Choroid plexus epithelial cell (primary cell): ENCODE measurements around the gene HNRNPLL.

ENCODE experiments used
- DNase-seq: peaks from one replicate; pipeline ENCODE4 v3.0.0-alpha.2; 2010; ENCODE audit warnings: low read depth
- H3K4me3 ChIP-seq: 2 replicates; pipeline ENCODE4 v1.5.1; 2011; ENCODE audit warnings: low read depth, mild to moderate bottlenecking, control low read depth, low read length, moderate library complexity
- CTCF ChIP-seq: conservative IDR thresholded peaks from 2 replicates; pipeline ENCODE4 v1.5.1; 2011; ENCODE audit warnings: low read depth, mild to moderate bottlenecking, control low read depth, inconsistent platforms, low read length, moderate library complexity

HNRNPLL gene

GRCh38 chr2:38631976-38632375, 29.2 kb upstream of the HNRNPLL start:
- no peak for TF ChIP-seq CTCF
- no peak overlapping the region for H3K4me3 ChIP-seq
- DNase-seq: no peak

- DNase-seq: no peak
- no peak overlapping the region for H3K4me3 ChIP-seq
- no peak for TF ChIP-seq CTCF
Observed at GRCh38 chr2:38629684-38630083, 27.0 kb upstream of the HNRNPLL start.

- no peak for DNase-seq
- no peak for TF ChIP-seq CTCF
- no peak overlapping the region for H3K4me3 ChIP-seq
Observed at GRCh38 chr2:38627391-38627790, 24.7 kb upstream of the HNRNPLL start.

- no peak overlapping the region for H3K4me3 ChIP-seq
- no peak for DNase-seq
- TF ChIP-seq CTCF: no peak
Observed at GRCh38 chr2:38626326-38627035, 23.8 kb upstream of the HNRNPLL start.

GRCh38 chr2:38622210-38622609, 19.5 kb upstream of the HNRNPLL start:
- no peak for DNase-seq
- H3K4me3 ChIP-seq: no peak overlapping the region
- TF ChIP-seq CTCF: no peak

GRCh38 chr2:38621018-38621417, 18.3 kb upstream of the HNRNPLL start:
- H3K4me3 ChIP-seq: no peak overlapping the region
- DNase-seq: no peak
- no peak for TF ChIP-seq CTCF

- TF ChIP-seq CTCF: no peak
- H3K4me3 ChIP-seq: no peak overlapping the region
- peak; percentile 83 for DNase-seq
Observed at GRCh38 chr2:38620282-38620977, 17.7 kb upstream of the HNRNPLL start.
